Body of pancreas (tissue), 4 donors: ENCODE data around the gene TERB1.

Experiments
- CTCF ChIP-seq, 7 experiments: fragments of 450-650 bp in 4 of 7; fragments of 200-600 bp in 3 of 7; sonication (generic) in 3 of 7; IDR thresholded peaks; one replicate each; pipeline ENCODE4 v1.5.1; 2016 to 2019; ENCODE audit warnings: antibody characterized with exemption in 7 of 7
- POLR2A ChIP-seq, 3 donors: fragments of 450-650 bp; IDR thresholded peaks; one replicate each; pipeline ENCODE4 v1.6.1; 2016; ENCODE audit warnings: antibody characterized with exemption in 3 of 3, mild to moderate bottlenecking in 2 of 3

GRCh38 chr16:66810391-66810790, 9.0 kb upstream of the TERB1 start:
- TF ChIP-seq POLR2A (IDR thresholded peaks at IDR 0.05) (no peak), CTCF (IDR thresholded peaks at IDR 0.05) (no peak)
